Measurements from ENCODE around the gene RERE. TPM values are rescaled to one million over a fixed set of nuclear protein-coding genes. Genes with fewer than 3 reads are reported as not detected.

The RERE gene
- total RNA-seq, 1 donor from 2014 or later, result 252 TPM

DNA sequence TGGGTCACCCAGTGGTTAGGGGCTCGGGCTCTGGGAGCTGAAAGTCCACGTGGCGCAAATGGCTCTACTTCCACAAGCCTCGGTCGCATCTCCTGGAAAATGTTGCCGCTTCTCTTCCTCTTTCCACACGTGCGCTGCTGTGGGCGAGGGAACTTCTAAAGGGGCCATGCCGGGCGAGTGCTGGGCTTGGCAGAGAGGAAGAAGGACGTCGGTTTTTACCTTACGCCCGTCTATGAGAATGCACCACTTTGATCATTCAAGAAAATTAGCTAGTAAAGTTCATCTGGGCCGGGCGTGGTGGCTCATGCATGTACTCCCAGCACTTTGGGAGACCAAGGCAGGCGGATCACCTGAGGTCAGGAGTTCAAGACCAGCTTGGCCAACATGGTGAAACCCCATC lies 489.2 kb downstream of the RERE start:
- Mint-ChIP-seq H3K4me3 (ENCODE audit: unreplicated experiment) (no peak overlapping the region), H3K4me1 (ENCODE audit: low read depth, unreplicated experiment) (no peaks in the 10 kb centered on the region), H3K36me3 (ENCODE audit: unreplicated experiment) (peaks cover 7% of the 10 kb centered on the region), H3K9me3 (ENCODE audit: unreplicated experiment) (no peaks in the 10 kb centered on the region), H3K27ac (ENCODE audit: unreplicated experiment) (no peak overlapping the region), H3K27me3 (ENCODE audit: unreplicated experiment) (peaks cover 2% of the 10 kb centered on the region)
- no peak for DNase-seq
- TF ChIP-seq, protein P1, sequence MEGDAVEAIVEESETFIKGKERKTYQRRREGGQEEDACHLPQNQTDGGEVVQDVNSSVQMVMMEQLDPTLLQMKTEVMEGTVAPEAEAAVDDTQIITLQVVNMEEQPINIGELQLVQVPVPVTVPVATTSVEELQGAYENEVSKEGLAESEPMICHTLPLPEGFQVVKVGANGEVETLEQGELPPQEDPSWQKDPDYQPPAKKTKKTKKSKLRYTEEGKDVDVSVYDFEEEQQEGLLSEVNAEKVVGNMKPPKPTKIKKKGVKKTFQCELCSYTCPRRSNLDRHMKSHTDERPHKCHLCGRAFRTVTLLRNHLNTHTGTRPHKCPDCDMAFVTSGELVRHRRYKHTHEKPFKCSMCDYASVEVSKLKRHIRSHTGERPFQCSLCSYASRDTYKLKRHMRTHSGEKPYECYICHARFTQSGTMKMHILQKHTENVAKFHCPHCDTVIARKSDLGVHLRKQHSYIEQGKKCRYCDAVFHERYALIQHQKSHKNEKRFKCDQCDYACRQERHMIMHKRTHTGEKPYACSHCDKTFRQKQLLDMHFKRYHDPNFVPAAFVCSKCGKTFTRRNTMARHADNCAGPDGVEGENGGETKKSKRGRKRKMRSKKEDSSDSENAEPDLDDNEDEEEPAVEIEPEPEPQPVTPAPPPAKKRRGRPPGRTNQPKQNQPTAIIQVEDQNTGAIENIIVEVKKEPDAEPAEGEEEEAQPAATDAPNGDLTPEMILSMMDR (IDR thresholded peaks at IDR 0.05; ENCODE audit: partially characterized antibody, unreplicated experiment), result no peak

DNA sequence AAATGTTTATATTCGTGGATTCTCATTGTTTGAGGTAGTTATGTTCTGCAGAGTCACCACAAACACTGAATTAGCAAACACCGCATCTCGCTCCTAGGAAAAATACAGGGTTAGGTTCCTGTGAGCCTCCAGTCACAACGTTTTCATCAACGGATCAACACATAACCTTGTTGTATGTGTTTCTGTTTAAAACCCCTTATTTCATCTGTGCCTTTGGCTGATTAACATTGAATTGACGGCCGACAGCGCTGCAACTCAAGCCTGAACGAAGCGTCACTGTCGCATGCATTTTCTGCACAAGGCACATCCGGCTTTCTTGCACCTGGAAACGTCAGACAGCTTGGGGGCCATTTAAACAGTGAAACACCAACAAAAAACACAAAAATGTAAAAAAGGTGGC lies 491.2 kb downstream of the RERE start:
- H3K4me3 Mint-ChIP-seq (ENCODE audit: unreplicated experiment), result no peak overlapping the region
- peaks cover 12% of the 10 kb centered on the region for H3K36me3 Mint-ChIP-seq (ENCODE audit: unreplicated experiment)
- no peak overlapping the region for H3K27ac Mint-ChIP-seq (ENCODE audit: unreplicated experiment)
- H3K27me3 Mint-ChIP-seq (ENCODE audit: unreplicated experiment), result no peaks in the 10 kb centered on the region
- H3K9me3 Mint-ChIP-seq (ENCODE audit: unreplicated experiment), result no peaks in the 10 kb centered on the region
- TF ChIP-seq, protein P1 (IDR thresholded peaks at IDR 0.05; ENCODE audit: partially characterized antibody, unreplicated experiment), result no peak
- no peak for DNase-seq
- H3K4me1 Mint-ChIP-seq (ENCODE audit: low read depth, unreplicated experiment), result no peaks in the 10 kb centered on the region

DNA sequence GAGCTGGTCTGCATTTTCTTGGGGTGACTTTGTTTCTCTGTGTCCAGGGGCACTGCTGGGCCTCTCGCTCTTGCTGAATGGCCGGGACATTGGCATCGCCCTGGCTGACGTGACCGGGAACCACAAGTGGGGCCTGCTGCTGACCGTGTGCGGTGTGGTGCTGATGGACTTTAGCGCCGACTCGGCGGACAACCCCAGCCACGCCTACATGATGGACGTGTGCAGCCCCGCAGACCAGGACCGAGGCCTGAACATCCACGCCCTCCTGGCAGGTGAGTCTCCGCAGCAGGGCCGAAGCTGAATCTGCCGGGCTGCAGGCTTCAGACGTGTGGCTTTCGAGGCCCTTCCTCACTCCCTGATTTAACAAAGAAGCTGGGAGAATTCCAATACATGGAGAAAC lies 491.7 kb downstream of the RERE start:
- Mint-ChIP-seq H3K27me3 (ENCODE audit: unreplicated experiment) (no peaks in the 10 kb centered on the region), H3K27ac (ENCODE audit: unreplicated experiment) (no peak overlapping the region), H3K4me3 (ENCODE audit: unreplicated experiment) (no peak overlapping the region), H3K4me1 (ENCODE audit: low read depth, unreplicated experiment) (no peaks in the 10 kb centered on the region), H3K9me3 (ENCODE audit: unreplicated experiment) (no peaks in the 10 kb centered on the region), H3K36me3 (ENCODE audit: unreplicated experiment) (peaks cover 12% of the 10 kb centered on the region)
- TF ChIP-seq, protein P1 (IDR thresholded peaks at IDR 0.05; ENCODE audit: partially characterized antibody, unreplicated experiment), result no peak
- DNase-seq, result no peak

DNA sequence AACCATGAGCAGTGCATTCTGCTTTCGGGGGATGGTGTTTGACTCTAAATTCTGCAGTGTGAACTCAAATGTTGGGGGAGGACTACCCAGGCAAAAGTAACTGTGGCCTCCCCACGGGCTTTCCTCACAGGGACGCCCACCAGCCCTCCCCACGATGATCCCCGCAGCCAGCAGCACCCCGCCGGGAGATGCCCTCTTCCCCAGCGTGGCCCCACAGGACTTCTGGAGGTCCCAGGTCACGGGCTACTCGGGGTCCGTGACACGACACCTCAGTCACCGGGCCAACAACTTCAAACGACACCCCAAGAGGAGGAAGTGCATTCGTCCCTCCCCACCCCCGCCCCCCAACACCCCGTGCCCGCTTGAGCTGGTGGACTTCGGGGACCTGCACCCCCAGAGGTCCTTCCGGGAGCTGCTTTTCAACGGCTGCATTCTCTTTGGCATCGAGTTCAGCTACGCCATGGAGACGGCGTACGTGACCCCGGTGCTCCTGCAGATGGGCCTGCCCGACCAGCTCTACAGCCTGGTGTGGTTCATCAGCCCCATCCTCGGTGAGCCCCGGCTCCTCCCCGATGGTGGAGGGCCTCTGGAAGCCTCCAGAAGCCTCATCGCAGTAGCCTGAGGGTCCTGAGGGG lies 493.1 kb downstream of the RERE start:
- no peak overlapping the region for H3K4me3 Mint-ChIP-seq (ENCODE audit: unreplicated experiment)
- TF ChIP-seq, protein P1 (IDR thresholded peaks at IDR 0.05; ENCODE audit: partially characterized antibody, unreplicated experiment), result no peak
- H3K27ac Mint-ChIP-seq (ENCODE audit: unreplicated experiment), result no peak overlapping the region
- no peaks in the 10 kb centered on the region for H3K4me1 Mint-ChIP-seq (ENCODE audit: low read depth, unreplicated experiment)
- no peaks in the 10 kb centered on the region for H3K27me3 Mint-ChIP-seq (ENCODE audit: unreplicated experiment)
- H3K36me3 Mint-ChIP-seq (ENCODE audit: unreplicated experiment), result peaks cover 12% of the 10 kb centered on the region
- no peaks in the 10 kb centered on the region for H3K9me3 Mint-ChIP-seq (ENCODE audit: unreplicated experiment)
- DNase-seq, result no peak

DNA sequence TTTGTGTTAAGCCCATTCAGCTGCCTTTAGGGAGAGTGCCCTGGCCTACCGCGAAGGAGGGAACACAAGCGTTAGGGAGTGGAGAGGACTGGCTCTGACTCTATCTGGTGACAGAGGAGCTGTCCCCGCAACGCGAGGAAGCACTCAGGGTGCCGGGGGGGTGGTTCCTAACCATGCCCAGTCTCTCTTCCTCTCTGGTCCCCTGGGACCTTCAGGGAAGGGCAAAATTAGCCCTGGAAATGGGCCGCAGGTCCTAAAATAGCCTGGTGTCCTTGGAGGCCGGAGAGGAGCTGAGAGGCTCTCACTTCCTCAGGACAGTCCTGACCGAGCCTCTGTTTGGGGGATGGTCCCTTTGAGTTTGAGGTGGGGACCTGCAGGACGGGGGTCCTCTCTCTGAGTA lies 493.7 kb downstream of the RERE start:
- Mint-ChIP-seq H3K36me3 (ENCODE audit: unreplicated experiment) (peaks cover 8% of the 10 kb centered on the region), H3K27ac (ENCODE audit: unreplicated experiment) (no peak overlapping the region)

More for the DNA sequence above, 493.7 kb downstream of the RERE start:
- H3K27me3 Mint-ChIP-seq (ENCODE audit: unreplicated experiment), result peaks cover 1% of the 10 kb centered on the region
- no peaks in the 10 kb centered on the region for H3K4me1 Mint-ChIP-seq (ENCODE audit: low read depth, unreplicated experiment)
- no peaks in the 10 kb centered on the region for H3K9me3 Mint-ChIP-seq (ENCODE audit: unreplicated experiment)
- TF ChIP-seq, protein P1 (IDR thresholded peaks at IDR 0.05; ENCODE audit: partially characterized antibody, unreplicated experiment), result no peak
- no peak for DNase-seq
- no peak overlapping the region for H3K4me3 Mint-ChIP-seq (ENCODE audit: unreplicated experiment)

Measured in glutamatergic neuron (in vitro differentiated cells).